Neural progenitor cell (in vitro differentiated cells): Measurements from ENCODE around the gene LRRC8D.

Experiments
- CTCF ChIP-seq: fragments of 200-600 bp; sonication (generic); IDR thresholded peaks from 2 replicates; pipeline ENCODE4 v1.5.1; 2017; ENCODE audit warnings: antibody characterized with exemption, mild to moderate bottlenecking
- EZH2 ChIP-seq: fragments of 200-600 bp; sonication (generic); IDR thresholded peaks from 2 replicates; pipeline ENCODE4 v1.6.1; 2017; ENCODE audit warnings: antibody characterized with exemption, mild to moderate bottlenecking, moderate library complexity
- EZH2phosphoT487 ChIP-seq: fragments of 200-600 bp; sonication (generic); IDR thresholded peaks from 2 replicates; pipeline ENCODE4 v1.6.1; 2017; ENCODE audit warnings: antibody characterized with exemption

DNA sequence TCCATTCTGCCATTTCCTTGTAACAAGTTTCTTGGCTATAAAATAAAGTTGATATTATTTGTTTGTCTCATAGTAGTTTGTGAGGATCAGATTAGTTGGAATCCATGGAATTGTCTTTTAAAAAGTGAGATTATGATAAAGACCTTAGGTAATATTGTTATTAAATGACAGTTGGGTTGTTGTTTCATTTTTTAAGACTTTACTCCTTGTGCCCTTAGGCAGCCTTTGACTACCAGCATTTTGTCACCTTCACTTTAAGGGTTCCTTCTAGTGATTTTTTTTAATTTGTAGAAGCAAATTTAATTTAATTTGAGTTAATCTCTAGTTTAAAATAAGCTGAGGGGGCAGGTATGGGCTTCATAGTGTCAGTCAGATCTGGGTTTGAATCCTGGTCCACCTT lies 89.4 kb downstream of the LRRC8D start:
- TF ChIP-seq EZH2phosphoT487 (no peak), EZH2 (no peak), CTCF (no peak)
